HG02610 (cell line): ENCODE results near the gene COQ9.
"Not testable (repeated sequence)": the region's sequence is repeated elsewhere in the genome, so short reads cannot be mapped to it uniquely, and the experiment has no call there.

Experiments used
- ATAC-seq: cut with Tn5 transposase; IDR thresholded peaks from one replicate; pipeline ENCODE4 v1.9.1; 2021; ENCODE audit warnings: mild to moderate bottlenecking, moderate library complexity; ENCODE audit not compliant: unreplicated experiment

COQ9 gene

GRCh38 chr16:57484515-57485005, 37.3 kb downstream of the COQ9 start:
- ATAC-seq = no peak

- ATAC-seq = no peak
These were observed 38.0 kb downstream of the COQ9 start for GRCh38 chr16:57485091-57485915.

GRCh38 chr16:57485916-57486857, 38.9 kb downstream of the COQ9 start, which contains the start of gene DOK4:
Gene DOK4 (minus strand): TSS chr16:57486493. CDS start chr16:57479507, 6,986 bp downstream.
- ATAC-seq = peak; percentile 83

DNA sequence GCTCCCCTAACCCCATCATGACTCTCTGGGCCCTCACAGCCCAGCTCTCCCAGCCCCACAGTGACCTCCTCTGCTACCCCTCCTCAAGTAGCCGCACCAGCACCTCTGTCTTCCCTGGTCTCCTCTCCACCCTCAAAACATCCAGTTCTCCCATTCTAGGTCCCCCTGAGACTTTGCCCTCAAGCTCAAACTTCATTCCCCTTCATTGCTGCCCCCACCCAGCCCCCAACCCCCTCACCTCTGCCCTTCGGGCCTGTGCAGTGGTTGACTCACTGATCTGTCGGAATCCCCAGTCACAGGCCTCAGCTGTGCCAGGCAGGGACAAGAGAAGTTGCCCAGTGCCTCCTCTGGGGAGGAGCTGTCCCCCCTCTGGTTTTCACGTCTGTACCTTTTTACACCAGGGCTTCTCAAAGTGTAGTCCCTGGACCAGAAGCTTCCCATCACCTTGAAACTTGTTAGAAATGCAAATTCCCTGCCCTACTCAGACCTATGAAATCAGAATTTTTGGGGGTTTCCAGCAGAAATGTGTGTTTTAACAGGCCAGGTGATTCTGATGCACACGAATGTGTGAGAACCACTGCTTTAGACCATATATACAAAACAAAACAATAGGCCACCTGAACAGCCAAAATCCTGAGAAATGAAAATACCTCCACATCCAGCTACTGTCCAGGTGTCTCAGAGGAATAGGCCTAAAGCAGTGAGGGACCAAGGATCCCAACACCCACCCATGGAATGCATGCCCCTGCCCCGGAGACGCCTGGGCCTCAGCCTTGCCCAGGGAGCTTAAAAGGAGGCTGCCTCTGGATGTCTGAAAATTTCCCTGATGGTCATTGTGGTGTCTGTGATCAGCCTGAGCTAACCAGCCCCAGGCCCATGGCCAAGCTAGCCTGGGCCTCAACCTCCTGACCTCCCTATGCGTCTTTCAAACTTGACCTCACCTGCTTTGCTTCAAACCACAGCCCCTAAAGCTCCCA, 39.9 kb downstream of the COQ9 start:
- no peak for ATAC-seq

DNA sequence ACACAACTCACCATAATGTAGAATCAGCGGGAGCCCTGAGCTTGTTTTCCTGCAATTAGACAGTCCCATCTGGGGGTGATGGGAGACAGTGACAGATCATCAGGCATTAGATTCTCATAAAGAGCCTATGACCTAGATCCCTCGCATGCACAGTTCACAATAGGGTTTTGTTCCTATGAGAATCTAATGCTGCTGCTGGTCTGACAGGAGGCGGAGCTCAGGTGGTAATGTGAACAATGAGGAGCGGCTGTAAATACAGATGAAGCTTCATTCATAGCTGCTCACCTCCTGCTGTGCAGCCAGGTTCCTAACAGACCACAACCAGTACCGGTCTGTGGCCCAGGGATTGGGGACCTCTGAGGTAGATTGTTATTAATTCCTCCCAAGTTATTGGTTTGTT, 42.0 kb downstream of the COQ9 start:
- ATAC-seq = no peak

DNA sequence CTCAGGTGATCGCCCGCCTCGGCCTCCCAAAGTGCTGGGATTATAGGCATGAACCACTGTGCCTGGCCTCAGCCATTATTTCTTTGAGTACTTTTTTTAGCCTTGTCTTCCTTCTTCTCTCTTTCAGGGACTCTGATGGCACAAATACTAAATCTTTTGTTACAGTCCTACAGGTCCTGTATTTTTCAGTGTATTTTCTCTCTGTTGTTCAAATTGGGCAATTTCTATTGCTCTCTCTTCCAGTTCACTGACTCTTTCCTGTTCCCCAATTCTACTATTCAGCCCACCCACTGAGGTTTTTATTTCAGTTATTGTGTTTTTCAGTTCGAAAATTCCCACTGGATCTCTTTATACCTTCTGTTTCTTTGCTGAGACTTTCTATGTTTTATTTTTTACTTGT, 46.5 kb downstream of the COQ9 start:
- no peak for ATAC-seq

GRCh38 chr16:57497121-57497520, 49.8 kb downstream of the COQ9 start:
- no peak for ATAC-seq

DNA sequence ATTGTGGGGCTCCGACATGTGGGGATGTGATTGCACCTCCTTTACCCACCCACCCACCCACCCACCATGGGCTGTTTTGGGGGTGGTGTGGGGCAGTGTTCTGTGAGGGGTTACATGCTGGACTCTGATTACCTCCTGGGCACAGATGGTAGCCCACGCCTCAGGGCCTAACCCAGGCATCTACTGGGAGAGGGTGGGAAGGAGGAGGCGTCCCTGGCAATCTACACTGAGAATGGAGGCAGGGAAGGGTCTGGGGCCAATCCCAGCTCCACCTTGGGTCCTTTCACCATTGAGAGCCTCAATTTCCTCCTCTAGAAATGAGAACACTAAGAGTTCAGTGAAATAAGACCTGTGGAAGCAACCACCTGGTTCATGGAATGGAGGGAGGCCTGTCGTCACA, 50.8 kb downstream of the COQ9 start:
- no peak for ATAC-seq

DNA sequence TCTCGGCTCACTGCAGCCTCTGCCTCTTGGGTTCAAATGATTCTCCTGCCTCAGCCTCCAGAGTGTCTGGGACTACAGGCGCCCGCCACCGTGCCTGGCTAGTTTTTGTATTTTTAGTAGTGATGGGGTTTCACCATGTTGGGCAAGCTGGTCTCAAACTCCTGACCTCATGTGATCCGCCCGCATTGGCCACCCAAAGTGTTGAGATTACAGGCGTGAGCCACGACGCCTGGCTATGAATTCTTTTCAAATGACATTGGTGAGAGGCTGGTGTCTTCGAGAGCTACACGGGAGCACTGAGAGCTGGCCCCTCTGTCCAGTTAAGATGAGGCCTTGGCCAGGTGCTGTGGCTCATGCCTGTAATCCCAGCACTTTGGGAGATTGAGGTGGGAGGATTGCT, 52.7 kb downstream of the COQ9 start:
- not testable (repeated sequence) for ATAC-seq

DNA sequence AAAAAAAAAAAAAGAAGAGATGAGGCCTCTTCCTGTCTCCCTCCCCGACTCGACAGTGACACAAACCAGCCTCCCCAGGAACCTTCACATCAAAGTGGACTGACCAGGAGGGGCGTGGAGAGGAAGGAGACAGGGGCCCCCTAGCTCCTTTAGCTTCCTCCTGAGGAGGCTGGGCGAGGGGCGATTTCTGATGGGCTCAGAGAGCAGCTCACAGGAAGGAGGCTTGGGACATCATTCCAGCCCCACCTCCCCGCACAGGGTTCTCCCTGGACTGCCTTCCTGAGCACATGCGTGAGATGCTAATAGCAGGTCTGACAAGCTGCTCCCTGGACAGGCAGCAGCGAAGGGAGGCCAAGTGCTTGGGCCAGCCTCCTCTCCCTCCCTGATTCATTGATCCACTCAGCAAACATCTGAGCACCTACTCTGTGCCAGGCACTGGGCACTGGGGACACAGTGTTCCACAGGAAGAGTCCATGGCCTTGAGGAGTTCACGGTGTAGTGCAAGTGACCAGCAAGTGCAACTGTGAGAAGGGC, 53.4 kb downstream of the COQ9 start:
- ATAC-seq = no peak

GRCh38 chr16:57501492-57501891, 54.2 kb downstream of the COQ9 start:
- no peak for ATAC-seq

DNA sequence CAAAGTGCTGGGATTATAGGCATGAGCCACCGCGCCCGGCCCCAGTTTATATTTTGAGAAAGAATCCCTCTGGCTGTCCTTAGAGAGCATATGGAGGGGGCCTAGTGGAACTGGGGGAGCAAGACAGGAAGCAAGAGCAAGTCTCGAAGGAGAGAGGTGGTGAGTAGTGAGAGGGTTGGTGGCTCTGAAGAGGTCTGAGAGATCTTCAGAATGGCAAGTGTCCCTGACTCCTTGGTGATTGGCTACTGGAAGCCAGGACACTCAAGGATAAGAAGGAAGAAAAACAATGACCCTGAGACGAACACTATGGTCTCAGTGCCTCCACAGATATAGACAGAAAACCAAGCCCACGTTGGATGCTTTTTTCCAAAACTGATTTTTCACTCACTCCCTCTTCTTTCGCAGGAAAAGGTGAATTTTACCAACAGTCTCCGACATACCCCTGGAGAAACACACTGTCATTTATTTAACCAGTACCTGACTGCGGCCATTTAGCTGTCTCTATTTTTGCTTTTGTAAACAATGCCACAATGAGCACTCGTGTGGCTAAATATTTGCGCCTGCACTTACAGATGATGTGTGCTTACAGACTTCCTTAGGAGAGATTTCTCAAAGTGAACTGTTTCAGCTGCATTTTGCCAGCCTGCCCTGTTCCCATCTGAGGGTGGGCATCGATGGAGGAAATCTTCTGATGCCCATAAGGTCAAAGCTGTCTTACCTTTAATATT, 54.9 kb downstream of the COQ9 start:
- ATAC-seq = no peak

DNA sequence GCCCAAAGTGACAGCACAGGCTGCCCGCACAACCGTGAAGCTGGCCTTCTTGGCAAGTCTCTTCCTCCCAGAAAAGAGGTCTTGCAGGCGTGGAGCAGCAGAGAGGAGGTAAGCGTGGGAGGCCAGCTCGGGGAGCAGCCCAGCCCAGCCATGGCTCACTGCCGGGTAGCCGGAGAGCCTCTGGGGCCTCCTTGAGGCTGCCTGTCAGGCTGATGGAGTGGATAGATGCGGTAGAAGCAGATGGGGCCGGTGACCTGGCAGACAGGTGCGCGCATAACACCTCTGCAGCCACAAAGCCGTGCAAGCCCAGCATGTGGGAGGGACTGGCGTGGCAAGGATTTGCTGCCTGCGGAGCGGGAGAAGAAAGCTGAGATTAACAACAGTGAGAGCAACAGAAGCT, 56.1 kb downstream of the COQ9 start:
- ATAC-seq = no peak

DNA sequence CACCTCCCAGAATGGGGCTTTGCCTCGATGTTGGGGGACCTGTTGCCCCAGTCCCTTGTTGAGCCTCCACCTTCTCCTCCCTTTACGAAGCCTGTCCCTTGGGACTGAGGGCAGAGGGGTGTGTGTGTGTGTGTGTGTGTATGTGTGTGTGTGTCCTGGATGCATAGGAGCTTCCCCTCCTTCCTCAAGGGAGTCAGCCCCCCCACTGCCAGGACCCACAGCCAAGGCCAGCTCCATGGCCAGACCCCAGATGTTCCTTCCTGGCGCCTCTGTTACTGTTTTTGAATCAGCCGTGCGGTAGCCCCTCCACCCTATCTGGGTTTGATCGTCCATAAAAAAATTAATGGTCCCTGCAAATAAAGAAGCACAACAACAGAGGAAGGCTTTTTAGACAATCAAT, 56.7 kb downstream of the COQ9 start:
- ATAC-seq = no peak

GRCh38 chr16:57504491-57504890, 57.2 kb downstream of the COQ9 start:
- no peak for ATAC-seq

GRCh38 chr16:57505169-57505568, 57.9 kb downstream of the COQ9 start:
- no peak for ATAC-seq

- no peak for ATAC-seq
These were observed 60.1 kb downstream of the COQ9 start for GRCh38 chr16:57507136-57508034.

DNA sequence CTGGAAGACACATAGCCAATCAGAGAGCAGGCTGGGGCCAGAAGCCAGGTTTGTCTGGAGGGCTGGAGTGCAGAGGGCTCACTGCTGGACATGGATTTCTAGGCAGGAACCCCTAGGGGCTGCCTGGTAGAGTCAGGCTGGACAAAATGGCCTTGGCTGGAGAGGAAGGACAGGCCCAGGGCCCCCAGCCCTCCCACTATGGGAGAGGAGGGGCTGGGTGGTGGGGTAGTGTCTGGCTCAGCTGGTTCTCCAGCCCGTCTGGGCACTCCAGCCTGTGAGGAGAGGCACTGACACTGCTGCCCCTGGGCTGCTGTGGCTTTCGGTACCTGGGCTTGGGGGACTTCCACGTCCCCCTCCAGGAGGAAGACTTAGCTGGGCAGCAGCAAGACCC, 60.8 kb downstream of the COQ9 start:
- no peak for ATAC-seq
